Erythroblast (primary cell): ENCODE data around the gene KLHL29.

ENCODE experiments used
- DNase-seq, 2 experiments: peaks; one replicate each; lab custom pipeline; 2025; lab: John Stamatoyannopoulos, UW
- GATA1 ChIP-seq: IDR thresholded peaks from 2 replicates; pipeline ENCODE4 v1.6.1; 2011; ENCODE audit warnings: low read depth, mild to moderate bottlenecking, control low read depth, low read length, moderate library complexity
- POLR2A ChIP-seq: IDR thresholded peaks from 2 replicates; pipeline ENCODE4 v1.6.1; 2011; ENCODE audit warnings: mild to moderate bottlenecking, low read length

The KLHL29 gene

GRCh38 chr2:23655934-23656596 lies 271.1 kb downstream of the KLHL29 start:
- TF ChIP-seq POLR2A (no peak), GATA1 (no peak)
- DNase-seq, result no peak

GRCh38 chr2:23656597-23656973 lies 271.6 kb downstream of the KLHL29 start:
- DNase-seq, result no peak
- TF ChIP-seq GATA1 (no peak), POLR2A (no peak)

GRCh38 chr2:23657371-23657770 lies 272.4 kb downstream of the KLHL29 start:
- no peak for DNase-seq
- TF ChIP-seq GATA1 (no peak), POLR2A (no peak)

GRCh38 chr2:23657934-23658333 lies 273.0 kb downstream of the KLHL29 start:
- no peak for TF ChIP-seq GATA1
- no peak for TF ChIP-seq POLR2A

GRCh38 chr2:23658466-23658942 lies 273.5 kb downstream of the KLHL29 start:
- TF ChIP-seq GATA1, result no peak
- TF ChIP-seq POLR2A, result no peak
- no peak for DNase-seq

More at GRCh38 chr2:23657934-23658333, 273.0 kb downstream of the KLHL29 start:
- DNase-seq, result no peak

- no peak for DNase-seq
- TF ChIP-seq GATA1 (no peak), POLR2A (no peak)
Measured at GRCh38 chr2:23659328-23659727, 274.3 kb downstream of the KLHL29 start.

GRCh38 chr2:23659773-23660172 lies 274.8 kb downstream of the KLHL29 start:
- TF ChIP-seq POLR2A, result no peak
- no peak for TF ChIP-seq GATA1
- DNase-seq, result no peak

- TF ChIP-seq GATA1, result no peak
- no peak for TF ChIP-seq POLR2A
- no peak for DNase-seq
Measured at GRCh38 chr2:23660237-23660636, 275.3 kb downstream of the KLHL29 start.

GRCh38 chr2:23661276-23662050 lies 276.5 kb downstream of the KLHL29 start:
- DNase-seq, result no peak

GRCh38 chr2:23662466-23662865 lies 277.5 kb downstream of the KLHL29 start:
- TF ChIP-seq POLR2A, result no peak
- no peak for TF ChIP-seq GATA1
- no peak for DNase-seq

More at GRCh38 chr2:23661276-23662050, 276.5 kb downstream of the KLHL29 start:
- TF ChIP-seq GATA1, result no peak
- TF ChIP-seq POLR2A, result no peak

- no peak for DNase-seq
- TF ChIP-seq POLR2A, result no peak
- no peak for TF ChIP-seq GATA1
Measured at GRCh38 chr2:23662941-23663920, 278.3 kb downstream of the KLHL29 start.

- TF ChIP-seq POLR2A, result no peak
- TF ChIP-seq GATA1, result no peak
- no peak for DNase-seq
Measured at GRCh38 chr2:23664066-23664788, 279.2 kb downstream of the KLHL29 start.
